Measurements from ENCODE around the gene VAX1.

The VAX1 gene

GRCh38 chr10:117159390-117159789 is 21.3 kb upstream of the VAX1 start:
- Histone ChIP-seq H3K4me2 (ENCODE audit: low read length) (no peak overlapping the region), H3K4me3 (ENCODE audit: low read depth, low read length, poor library complexity, severe bottlenecking) (no peak overlapping the region), H3K9me3 (ENCODE audit: low read length) (no peaks in the 10 kb centered on the region), H3F3A (ENCODE audit: insufficient read depth, low read length) (no peaks in the 10 kb centered on the region), H4K20me1 (ENCODE audit: insufficient read depth, low read length) (no peaks in the 10 kb centered on the region), H3K27ac (ENCODE audit: low read depth, low read length, poor library complexity, severe bottlenecking) (no peak overlapping the region), H3K9ac (ENCODE audit: low read length) (no peak overlapping the region), H3K79me2 (ENCODE audit: insufficient read depth, low read length) (no peaks in the 10 kb centered on the region), H3K9me2 (ENCODE audit: low read depth, low read length) (no peaks in the 10 kb centered on the region), H3K36me3 (ENCODE audit: insufficient read depth, low read length) (no peaks in the 10 kb centered on the region), H2AFZ (ENCODE audit: low read length) (no peak overlapping the region), H3K27me3 (ENCODE audit: insufficient read depth, low read length) (peaks cover 7% of the 10 kb centered on the region; the same call in 1 of the 2 replicates), H3K4me1 (ENCODE audit: insufficient read depth, low read length, severe bottlenecking) (no peaks in the 10 kb centered on the region)
- no peak for TF ChIP-seq EZH2 (IDR thresholded peaks at IDR 0.05; ENCODE audit: borderline replicate concordance, low read length)
- TF ChIP-seq CTCF (IDR thresholded peaks at IDR 0.05; ENCODE audit: low read length) = no peak

- Histone ChIP-seq H3K4me2 (ENCODE audit: low read length) (no peak overlapping the region), H3K9ac (ENCODE audit: low read length) (no peak overlapping the region), H3K4me3 (ENCODE audit: low read depth, low read length, poor library complexity, severe bottlenecking) (no peak overlapping the region), H3K79me2 (ENCODE audit: insufficient read depth, low read length) (no peaks in the 10 kb centered on the region), H3K9me2 (ENCODE audit: low read depth, low read length) (no peaks in the 10 kb centered on the region), H3K4me1 (ENCODE audit: insufficient read depth, low read length, severe bottlenecking) (no peaks in the 10 kb centered on the region), H3K9me3 (ENCODE audit: low read length) (no peaks in the 10 kb centered on the region), H3K27ac (ENCODE audit: low read depth, low read length, poor library complexity, severe bottlenecking) (no peak overlapping the region), H2AFZ (ENCODE audit: low read length) (no peak overlapping the region), H3F3A (ENCODE audit: insufficient read depth, low read length) (no peaks in the 10 kb centered on the region), H4K20me1 (ENCODE audit: insufficient read depth, low read length) (no peaks in the 10 kb centered on the region), H3K27me3 (ENCODE audit: insufficient read depth, low read length) (peaks cover 7% of the 10 kb centered on the region; the same call in 1 of the 2 replicates), H3K36me3 (ENCODE audit: insufficient read depth, low read length) (no peaks in the 10 kb centered on the region)
- TF ChIP-seq CTCF (IDR thresholded peaks at IDR 0.05; ENCODE audit: low read length) (no peak), EZH2 (IDR thresholded peaks at IDR 0.05; ENCODE audit: borderline replicate concordance, low read length) (no peak)
Measured at GRCh38 chr10:117158297-117158696, 20.2 kb upstream of the VAX1 start.

GRCh38 chr10:117152668-117153067 is 14.6 kb upstream of the VAX1 start:
- H3K9me3 ChIP-seq (ENCODE audit: low read length) = no peaks in the 10 kb centered on the region
- no peak overlapping the region for H3K4me2 ChIP-seq (ENCODE audit: low read length)
- H4K20me1 ChIP-seq (ENCODE audit: insufficient read depth, low read length) = no peaks in the 10 kb centered on the region
- no peaks in the 10 kb centered on the region for H3K4me1 ChIP-seq (ENCODE audit: insufficient read depth, low read length, severe bottlenecking)
- no peak overlapping the region for H2AFZ ChIP-seq (ENCODE audit: low read length)
- H3K36me3 ChIP-seq (ENCODE audit: insufficient read depth, low read length) = no peaks in the 10 kb centered on the region
- no peak overlapping the region for H3K9ac ChIP-seq (ENCODE audit: low read length)
- H3K9me2 ChIP-seq (ENCODE audit: low read depth, low read length) = no peaks in the 10 kb centered on the region
- H3K27ac ChIP-seq (ENCODE audit: low read depth, low read length, poor library complexity, severe bottlenecking) = no peak overlapping the region
- no peaks in the 10 kb centered on the region for H3F3A ChIP-seq (ENCODE audit: insufficient read depth, low read length)
- no peak overlapping the region for H3K4me3 ChIP-seq (ENCODE audit: low read depth, low read length, poor library complexity, severe bottlenecking)
- 0 out of 2 replicates have a peak, but pooled peaks cover 4% of the 10 kb centered on the region for H3K27me3 ChIP-seq (ENCODE audit: insufficient read depth, low read length)
- TF ChIP-seq EZH2 (IDR thresholded peaks at IDR 0.05; ENCODE audit: borderline replicate concordance, low read length) (no peak), CTCF (IDR thresholded peaks at IDR 0.05; ENCODE audit: low read length) (no peak)
- H3K79me2 ChIP-seq (ENCODE audit: insufficient read depth, low read length) = no peaks in the 10 kb centered on the region
